GM13977 (cell line): ENCODE measurements around the gene ESX1.
"Not testable (repeated sequence)": the region's sequence is repeated elsewhere in the genome, so short reads cannot be mapped to it uniquely, and the experiment has no call there.

Experiments used
- DNase-seq: peaks from one replicate; pipeline ENCODE4 v3.0.0; 2012; ENCODE audit warnings: low spot score
- CTCF ChIP-seq: IDR thresholded peaks from 2 replicates; pipeline ENCODE4 v1.5.1; 2012; ENCODE audit warnings: mild to moderate bottlenecking, control low read depth; ENCODE audit not compliant: insufficient read depth; ENCODE audit errors: extremely low read depth, missing control alignments
- in situ Hi-C: fragments of 300-500 bp; cut with MboI; formaldehyde crosslinking; loops from one replicate; pipeline ENCODE4 v1.12.0; 2022; ENCODE audit warnings: low sequenced_read_pairs, low pct_unique_long_range_greater_than_20kb, mixed read lengths, inconsistent platforms; ENCODE audit not compliant: unreplicated experiment

The ESX1 gene

GRCh38 chrX:104253567-104254441 is 929 bp downstream of the ESX1 start:
- no peak for TF ChIP-seq CTCF
- in situ Hi-C loops = no loop called here
- DNase-seq = no peak

- in situ Hi-C loops = no loop called here
- no peak for TF ChIP-seq CTCF
- no peak for DNase-seq
Observed at GRCh38 chrX:104250470-104250869, 4.3 kb downstream of the ESX1 start.

GRCh38 chrX:104230060-104230459 is 24.7 kb downstream of the ESX1 start:
- in situ Hi-C loops, DNase-seq: not testable (repeated sequence)

- TF ChIP-seq CTCF = no peak
- DNase-seq = no peak
- in situ Hi-C loops = no loop called here
Observed at GRCh38 chrX:104211187-104211586, 43.5 kb downstream of the ESX1 start.

- TF ChIP-seq CTCF = no peak
- no peak for DNase-seq
- in situ Hi-C loops = no loop called here
Observed at GRCh38 chrX:104205548-104205947, 49.2 kb downstream of the ESX1 start.
